Endothelial cell of umbilical vein (primary cell): ENCODE measurements around the gene BBLN. TPM values are rescaled to one million over a fixed set of nuclear protein-coding genes. Genes with fewer than 3 reads are reported as not detected.

ENCODE experiments used
- BruUV-seq: library from RNA; stranded (reverse); fragments of 400-500 nt; replicated peaks from 2 replicates; lab custom pipeline; 2021; lab: Mats Ljungman, UMichigan
- CTCF ChIA-PET: fragments of 300-600, 350-600 bp; sonication (Branson Sonifier 250); formaldehyde crosslinking; loops from one replicate; lab custom pipeline; 2021; ENCODE audit warnings: antibody characterized with exemption, inconsistent platforms; lab: Charles Lee
- POLR2A ChIA-PET: fragments of 300-600, 350-600 bp; sonication (Branson Sonifier 250); formaldehyde crosslinking; loops from one replicate; lab custom pipeline; 2021; ENCODE audit warnings: antibody characterized with exemption, inconsistent platforms; lab: Charles Lee
- DNase-seq: peaks from one replicate; pipeline ENCODE4 v3.0.0-alpha.2; 2011; ENCODE audit warnings: low read depth, low spot score
- FAIRE-seq: peaks from 2 replicates; lab custom pipeline; 2011; peaks lifted over from hg19 to GRCh38; lab: Jason Lieb, UNC
- H2AFZ ChIP-seq: 2 replicates; pipeline ENCODE4 v1.6.0; 2012; ENCODE audit warnings: low read depth, low read length, control low read depth, inconsistent platforms
- H3K27ac ChIP-seq: 2 replicates; pipeline ENCODE4 v1.5.1; 2011; ENCODE audit warnings: low read depth, mild to moderate bottlenecking, control low read depth, low read length, moderate library complexity; ENCODE audit not compliant: insufficient read depth
- H3K27me3 ChIP-seq, 2 experiments: 2 replicates each; pipeline versions ENCODE4 v1.6.0 to v1.6.1; 2011; ENCODE audit warnings: low read length in 2 of 2, mixed read lengths in 1 of 2; ENCODE audit not compliant: control insufficient read depth in 2 of 2, insufficient read depth in 2 of 2
- H3K36me3 ChIP-seq, 2 experiments: 2 replicates in 1 of 2; 3 replicates in 1 of 2; pipeline ENCODE4 v1.5.1; 2011; ENCODE audit warnings: low read length in 2 of 2, mild to moderate bottlenecking in 1 of 2, moderate library complexity in 1 of 2; ENCODE audit not compliant: control insufficient read depth in 2 of 2, insufficient read depth in 2 of 2; ENCODE audit errors: extremely low read depth in 1 of 2
- H3K4me1 ChIP-seq: 3 replicates; pipeline ENCODE4 v1.5.1; 2011; ENCODE audit warnings: mild to moderate bottlenecking, low read length; ENCODE audit not compliant: control insufficient read depth, insufficient read depth; ENCODE audit errors: extremely low read depth
- H3K4me2 ChIP-seq: 2 replicates; pipeline ENCODE4 v1.6.1; 2011; ENCODE audit warnings: low read length, control low read depth, mixed read lengths; ENCODE audit not compliant: insufficient read depth
- H3K4me3 ChIP-seq, 3 experiments: fragments of 200-600 bp in 1 of 3; sonication (generic), shearing (Covaris generic) in 1 of 3; replicated peaks in 1 of 3; 2 replicates each; pipeline ENCODE4 v1.5.1; 2011 to 2016; ENCODE audit warnings: control low read depth in 3 of 3, low read length in 3 of 3, mild to moderate bottlenecking in 2 of 3, inconsistent platforms in 1 of 3, low read depth in 1 of 3, moderate library complexity in 1 of 3; ENCODE audit not compliant: insufficient read depth in 1 of 3
- H3K79me2 ChIP-seq: 2 replicates; pipeline ENCODE4 v1.6.0; 2012; ENCODE audit warnings: low read length, inconsistent platforms; ENCODE audit not compliant: control insufficient read depth, insufficient read depth
- H3K9ac ChIP-seq: replicated peaks from 2 replicates; pipeline ENCODE3; 2011; ENCODE audit warnings: low read length, control low read depth; ENCODE audit not compliant: insufficient read depth; ENCODE audit errors: extremely low read depth
- H3K9me1 ChIP-seq: replicated peaks from 3 replicates; pipeline ENCODE4 v1.6.0; 2011; ENCODE audit warnings: mild to moderate bottlenecking, low read length; ENCODE audit not compliant: control insufficient read depth, insufficient read depth; ENCODE audit errors: extremely low read depth
- H3K9me3 ChIP-seq: replicated peaks from 2 replicates; pipeline ENCODE4 v1.5.1; 2012; ENCODE audit warnings: low read length, inconsistent platforms; ENCODE audit not compliant: control insufficient read depth, insufficient read depth
- H4K20me1 ChIP-seq: replicated peaks from 2 replicates; pipeline ENCODE3; 2011; ENCODE audit warnings: mild to moderate bottlenecking, low read length; ENCODE audit not compliant: control insufficient read depth, insufficient read depth; ENCODE audit errors: extremely low read depth
- CTCF ChIP-seq, 2 donors: IDR thresholded peaks; 1 replicate in 1 of 2; 2 replicates in 1 of 2; pipeline ENCODE4 v1.5.1; 2011; ENCODE audit warnings: low read length in 2 of 2, mild to moderate bottlenecking in 2 of 2, moderate library complexity in 2 of 2, control low read depth in 1 of 2, inconsistent platforms in 1 of 2, low read depth in 1 of 2; ENCODE audit not compliant: insufficient read depth in 1 of 2; ENCODE audit errors: extremely low read depth in 1 of 2
- EZH2 ChIP-seq: IDR thresholded peaks from 2 replicates; pipeline ENCODE4 v1.6.1; 2012; ENCODE audit warnings: borderline replicate concordance, low read depth, mild to moderate bottlenecking, moderate library complexity, low read length, inconsistent platforms; ENCODE audit not compliant: severe bottlenecking
- FOS ChIP-seq: IDR thresholded peaks from 2 replicates; pipeline ENCODE4 v1.6.1; 2011; ENCODE audit warnings: mild to moderate bottlenecking, low read length, moderate library complexity, borderline replicate concordance; ENCODE audit not compliant: insufficient read depth
- GATA2 ChIP-seq: IDR thresholded peaks from 2 replicates; pipeline ENCODE4 v1.7.0; 2011; ENCODE audit warnings: low read depth, mild to moderate bottlenecking, moderate library complexity, mixed read lengths, low read length; ENCODE audit not compliant: insufficient read length, insufficient read depth
- JUN ChIP-seq: IDR thresholded peaks from 2 replicates; pipeline ENCODE4 v1.6.1; 2011; ENCODE audit warnings: borderline replicate concordance, low read depth; ENCODE audit not compliant: insufficient read length, insufficient read depth
- MAX ChIP-seq: IDR thresholded peaks from 2 replicates; pipeline ENCODE4 v1.6.1; 2011; ENCODE audit not compliant: insufficient read depth, insufficient read length
- MYC ChIP-seq: IDR thresholded peaks from one replicate; pipeline ENCODE4 v1.6.1; 2011; ENCODE audit warnings: mild to moderate bottlenecking, low read depth, low read length
- POLR2A ChIP-seq: IDR thresholded peaks from 2 replicates; pipeline ENCODE4 v1.6.1; 2012; ENCODE audit warnings: low read depth, mild to moderate bottlenecking, control low read depth, low read length
- POLR2AphosphoS5 ChIP-seq: IDR thresholded peaks from 2 replicates; pipeline ENCODE4 v1.6.1; 2012; ENCODE audit warnings: low read depth, mild to moderate bottlenecking, control low read depth, low read length, moderate library complexity; ENCODE audit not compliant: insufficient read depth
- dilution Hi-C: fragments of 300-500 bp; cut with MboI; formaldehyde crosslinking; loops from one replicate; pipeline ENCODE4 v1.15.0; 2019; ENCODE audit warnings: low sequenced_read_pairs; ENCODE audit not compliant: extremely low pct_ligation_motif_present
- intact Hi-C: fragments of 100-400 bp; cut with micrococcal nuclease; formaldehyde crosslinking; loops from one replicate; pipeline ENCODE4 v1.10.0; 2022
- polyA plus RNA-seq, 4 experiments: library from polyadenylated mRNA; depleted of rRNA in 3 of 4; stranded (reverse) in 3 of 4; unstranded in 1 of 4; fragments of >200 nt; gene quantifications; 2 replicates each; pipeline versions ENCODE4 v1.2.1 to v1.2.3, GENCODE V29; 2011 to 2012; ENCODE audit warnings: missing spikeins in 1 of 4
- total RNA-seq: library from RNA; stranded (reverse); gene quantifications from 2 replicates; pipeline ENCODE4 v1.2.3, GENCODE V29; 2021

Gene BBLN
- total and polyA plus RNA-seq, 2 donors (not counting 3 experiments of a cell fraction or from before 2014, with no cell fraction given): 51.0 to 124 TPM

- no peaks in the 10 kb centered on the region for H3K79me2 ChIP-seq
- TF ChIP-seq POLR2AphosphoS5 (no peak), MYC (no peak), EZH2 (no peak), POLR2A (no peak), FOS (no peak)
- H3K27ac ChIP-seq: no peak overlapping the region
- dilution Hi-C loops: no loop called here
- H3K4me2 ChIP-seq: no peak overlapping the region
- CTCF ChIA-PET: no interaction called here
- H3K4me1 ChIP-seq: no peaks in the 10 kb centered on the region
- DNase-seq (no peak), FAIRE-seq (no peak)
- H2AFZ ChIP-seq: no peak overlapping the region
- H3K36me3 ChIP-seq: peaks cover 8 to 63% of the 10 kb centered on the region in 2 experiments
- no peaks in the 10 kb centered on the region for H3K27me3 ChIP-seq
- no peak overlapping the region for H3K4me3 ChIP-seq
- POLR2A ChIA-PET: no interaction called here
- intact Hi-C loops: no loop called here
- BruUV-seq: no TSS peak
- no peaks in the 10 kb centered on the region for H4K20me1 ChIP-seq
- no peaks in the 10 kb centered on the region for H3K9me1 ChIP-seq
- no peaks in the 10 kb centered on the region for H3K9me3 ChIP-seq
- no peak overlapping the region for H3K9ac ChIP-seq
Observed at GRCh38 chr9:128167209-128167608, 7.1 kb downstream of the BBLN start.

GRCh38 chr9:128168731-128169308, 8.8 kb downstream of the BBLN start:
- ChIA-PET POLR2A (no interaction called here), CTCF (no interaction called here)
- dilution Hi-C loops: no loop called here
- H2AFZ ChIP-seq: no peak overlapping the region
- no peaks in the 10 kb centered on the region for H3K9me1 ChIP-seq
- H3K4me3 ChIP-seq: no peak overlapping the region
- no peak for DNase-seq
- H3K36me3 ChIP-seq: peaks cover 4 to 48% of the 10 kb centered on the region in 2 experiments
- H3K4me2 ChIP-seq: no peak overlapping the region
- no peaks in the 10 kb centered on the region for H3K4me1 ChIP-seq
- no TSS peak for BruUV-seq
- H3K27ac ChIP-seq: no peak overlapping the region
- no peaks in the 10 kb centered on the region for H3K9me3 ChIP-seq
- no peaks in the 10 kb centered on the region for H3K27me3 ChIP-seq
- no peak for FAIRE-seq
- no peak overlapping the region for H3K9ac ChIP-seq
- intact Hi-C loops: no loop called here
- no peaks in the 10 kb centered on the region for H3K79me2 ChIP-seq
- no peaks in the 10 kb centered on the region for H4K20me1 ChIP-seq
- TF ChIP-seq JUN: no peak
- TF ChIP-seq FOS: no peak
- no peak for TF ChIP-seq GATA2
- no peak for TF ChIP-seq POLR2A
- no peak for TF ChIP-seq EZH2
- no peak for TF ChIP-seq CTCF (IDR thresholded peaks at IDR 0.05; ENCODE audit: extremely low read depth in 1 of 2, insufficient read depth in 1 of 2, low read depth in 1 of 2, low read length in 2 of 2)
- TF ChIP-seq POLR2AphosphoS5: no peak
- no peak for TF ChIP-seq MYC
- no peak for TF ChIP-seq MAX
